Stomach (tissue), 4 donors: Measurements from ENCODE around the gene SPC24.

Experiments
- POLR2A ChIP-seq, 4 donors: fragments of 450-650 bp; IDR thresholded peaks; one replicate each; pipeline ENCODE4 v1.6.1; 2016; ENCODE audit warnings: antibody characterized with exemption in 4 of 4, control low read depth in 2 of 4, mild to moderate bottlenecking in 1 of 4, moderate library complexity in 1 of 4
- TF ChIP-seq, protein P1 (sequence below), 7 experiments: fragments of 450-650 bp in 4 of 7; fragments of 200-600 bp in 3 of 7; sonication (generic) in 3 of 7; IDR thresholded peaks; one replicate each; pipeline ENCODE4 v1.5.1; 2016 to 2019; ENCODE audit warnings: antibody characterized with exemption in 7 of 7, control low read depth in 2 of 7, mild to moderate bottlenecking in 1 of 7

DNA sequence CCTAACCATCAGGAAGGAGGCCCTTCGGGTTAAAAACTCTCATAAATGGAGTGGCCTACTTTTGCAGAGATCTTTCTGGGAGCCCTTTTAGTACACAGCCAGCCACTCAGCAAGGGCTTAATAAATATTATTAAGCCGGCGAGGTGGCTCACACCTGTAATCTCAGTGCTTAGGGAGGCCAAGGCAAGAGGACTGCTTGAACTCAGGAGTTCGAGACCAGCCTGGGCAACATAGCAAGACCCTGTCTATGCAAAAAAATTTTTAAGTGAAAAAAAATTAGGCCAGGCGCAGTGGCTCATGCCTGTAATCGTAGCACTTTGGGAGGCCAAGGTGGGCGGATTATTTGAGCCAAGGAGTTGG is 42.6 kb upstream of the SPC24 start:
- TF ChIP-seq, protein P1, sequence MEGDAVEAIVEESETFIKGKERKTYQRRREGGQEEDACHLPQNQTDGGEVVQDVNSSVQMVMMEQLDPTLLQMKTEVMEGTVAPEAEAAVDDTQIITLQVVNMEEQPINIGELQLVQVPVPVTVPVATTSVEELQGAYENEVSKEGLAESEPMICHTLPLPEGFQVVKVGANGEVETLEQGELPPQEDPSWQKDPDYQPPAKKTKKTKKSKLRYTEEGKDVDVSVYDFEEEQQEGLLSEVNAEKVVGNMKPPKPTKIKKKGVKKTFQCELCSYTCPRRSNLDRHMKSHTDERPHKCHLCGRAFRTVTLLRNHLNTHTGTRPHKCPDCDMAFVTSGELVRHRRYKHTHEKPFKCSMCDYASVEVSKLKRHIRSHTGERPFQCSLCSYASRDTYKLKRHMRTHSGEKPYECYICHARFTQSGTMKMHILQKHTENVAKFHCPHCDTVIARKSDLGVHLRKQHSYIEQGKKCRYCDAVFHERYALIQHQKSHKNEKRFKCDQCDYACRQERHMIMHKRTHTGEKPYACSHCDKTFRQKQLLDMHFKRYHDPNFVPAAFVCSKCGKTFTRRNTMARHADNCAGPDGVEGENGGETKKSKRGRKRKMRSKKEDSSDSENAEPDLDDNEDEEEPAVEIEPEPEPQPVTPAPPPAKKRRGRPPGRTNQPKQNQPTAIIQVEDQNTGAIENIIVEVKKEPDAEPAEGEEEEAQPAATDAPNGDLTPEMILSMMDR (IDR thresholded peaks at IDR 0.05) = no peak
- TF ChIP-seq POLR2A (IDR thresholded peaks at IDR 0.05) = no peak
